SK-N-SH treated with all-trans-retinoic acid at 6 μM for 48 hours (cell line): ENCODE measurements around the gene PAK6.

Experiments used
- ARNTL ChIP-seq: fragments of 450-650 bp; formaldehyde crosslinking; IDR thresholded peaks from 2 replicates; pipeline ENCODE4 v1.5.0; 2020; ENCODE audit warnings: low read depth, mild to moderate bottlenecking, moderate library complexity, borderline replicate concordance
- POU6F1 ChIP-seq: fragments of 250-450 bp; sonication (Bioruptor Pico); IDR thresholded peaks from 2 replicates; pipeline ENCODE4 v1.8.0; 2021; ENCODE audit warnings: low read depth, mild to moderate bottlenecking, moderate library complexity, borderline replicate concordance
- PPARA ChIP-seq: fragments of 250-450 bp; sonication (Bioruptor Pico); IDR thresholded peaks from 2 replicates; pipeline ENCODE4 v1.5.0; 2020; ENCODE audit warnings: mild to moderate bottlenecking, borderline replicate concordance
- TOX ChIP-seq: fragments of 250-450 bp; sonication (Bioruptor Pico); IDR thresholded peaks from 2 replicates; pipeline ENCODE4 v1.8.0; 2021; ENCODE audit warnings: mild to moderate bottlenecking, moderate library complexity, borderline replicate concordance
- ZNF8 ChIP-seq: fragments of 450-650 bp; formaldehyde crosslinking; IDR thresholded peaks from 2 replicates; pipeline ENCODE4 v1.5.0; 2020; ENCODE audit warnings: mild to moderate bottlenecking, moderate library complexity

- no peak for TF ChIP-seq TOX (CRISPR knock-in tag)
- no peak for TF ChIP-seq POU6F1 (CRISPR knock-in tag)
- no peak for TF ChIP-seq ZNF8 (CRISPR knock-in tag)
- no peak for TF ChIP-seq PPARA (CRISPR knock-in tag)
- TF ChIP-seq ARNTL (CRISPR knock-in tag): no peak
These were observed 71.4 kb downstream of the PAK6 start for GRCh38 chr15:40310001-40310959.
